ENCODE data around the gene NCKAP5. TPM values are rescaled to one million over a fixed set of nuclear protein-coding genes. Genes with fewer than 3 reads are reported as not detected.

The NCKAP5 gene
- polyA plus RNA-seq, 2 of the 4 experiments (the other 2 are of a cell fraction) = 3.0 to 4.1 TPM

GRCh38 chr2:132670496-132671150 lies 897.6 kb downstream of the NCKAP5 start:
- H3K9me3 ChIP-seq = no peaks in the 10 kb centered on the region
- CTCF ChIA-PET = interaction anchor here (1.0 to 1.5 kb wide), 2 partner anchors 14 to 510 kb away, joined by 3 read pairs; no protein-coding TSS in a partner anchor
- 2% methylated on average over 10 of the region's 44 CpGs for WGBS (ENCODE audit: missing lambda C conversion rate)
- POLR2A ChIA-PET = no interaction called here
- TF ChIP-seq RARB (CRISPR knock-in tag; IDR thresholded peaks at IDR 0.05) (no peak), MAFK (IDR thresholded peaks at IDR 0.05; ENCODE audit: partially characterized antibody) (no peak), ESRRA (IDR thresholded peaks at IDR 0.05; ENCODE audit: borderline replicate concordance, low read length) (no peak), EHMT2 (IDR thresholded peaks at IDR 0.05; ENCODE audit: low read depth) (no peak), RAD21 (conservative IDR thresholded peaks at IDR 0.05 in 1 of 2, IDR thresholded peaks at IDR 0.05 in 1 of 2) (0 out of 5 replicates have a peak, but pooled peaks of 1 of the 2 experiments have one; percentile 20), NFE2L2 (conservative IDR thresholded peaks at IDR 0.05; ENCODE audit: low read length) (no peak), GATA3 (IDR thresholded peaks at IDR 0.05; ENCODE audit: borderline replicate concordance) (no peak), JUN (IDR thresholded peaks at IDR 0.05) (no peak), REST (IDR thresholded peaks at IDR 0.05) (no peak), HES2 (IDR thresholded peaks at IDR 0.05) (no peak), MYC (IDR thresholded peaks at IDR 0.05; ENCODE audit: borderline replicate concordance, low read length) (no peak), MAX (IDR thresholded peaks at IDR 0.05) (0 out of 2 replicates have a peak, but pooled peaks have one; percentile 14), HMGXB4 (CRISPR knock-in tag; IDR thresholded peaks at IDR 0.05; ENCODE audit: borderline replicate concordance) (no peak), RCOR1 (IDR thresholded peaks at IDR 0.05; ENCODE audit: low read depth, low read length) (no peak), MAZ (IDR thresholded peaks at IDR 0.05; ENCODE audit: borderline replicate concordance, low read depth, low read length) (no peak), HOXB5 (CRISPR knock-in tag; IDR thresholded peaks at IDR 0.05) (no peak), SMC3 (IDR thresholded peaks at IDR 0.05) (0 out of 3 replicates have a peak, but pooled peaks have one; percentile 2), ATOH8 (CRISPR knock-in tag; IDR thresholded peaks at IDR 0.05; ENCODE audit: low read depth) (no peak), E2F6 (IDR thresholded peaks at IDR 0.05; ENCODE audit: borderline replicate concordance, low read depth) (0 out of 2 replicates have a peak, but pooled peaks have one; percentile 34), HOXB13 (CRISPR knock-in tag; IDR thresholded peaks at IDR 0.05; ENCODE audit: low read depth) (no peak), TP53 (CRISPR knock-in tag; IDR thresholded peaks at IDR 0.05) (no peak), CEBPB (IDR thresholded peaks at IDR 0.05) (no peak), RNF2 (IDR thresholded peaks at IDR 0.05; ENCODE audit: borderline replicate concordance, low read depth) (no peak)
- peak in 1 of 2 experiments; percentile 38 for DNase-seq (ENCODE audit: low read depth in 1 of 2, low spot score in 1 of 2)
- peak overlapping the region; percentile 60 for H3K4me3 ChIP-seq
- peak overlapping the region; percentile 63 to 86 for H3K27ac ChIP-seq
- FAIRE-seq = no peak
- H3K4me2 ChIP-seq = peak overlapping the region; percentile 99
- ATAC-seq = peak; percentile 68 to 71
- H3K4me1 ChIP-seq = peaks cover 13% of the 10 kb centered on the region

Measured in A549 (cell line).